Endothelial cell of umbilical vein (primary cell): ENCODE results near the gene CERS6. TPM values are rescaled to one million over a fixed set of nuclear protein-coding genes. Genes with fewer than 3 reads are reported as not detected.

Source experiments
- BruUV-seq: library from RNA; stranded (reverse); fragments of 400-500 nt; replicated peaks from 2 replicates; lab custom pipeline; 2021; lab: Mats Ljungman, UMichigan
- CTCF ChIA-PET: fragments of 300-600, 350-600 bp; sonication (Branson Sonifier 250); formaldehyde crosslinking; loops from one replicate; lab custom pipeline; 2021; ENCODE audit warnings: antibody characterized with exemption, inconsistent platforms; lab: Charles Lee
- POLR2A ChIA-PET: fragments of 300-600, 350-600 bp; sonication (Branson Sonifier 250); formaldehyde crosslinking; loops from one replicate; lab custom pipeline; 2021; ENCODE audit warnings: antibody characterized with exemption, inconsistent platforms; lab: Charles Lee
- DNase-seq: peaks from one replicate; pipeline ENCODE4 v3.0.0-alpha.2; 2011; ENCODE audit warnings: low read depth, low spot score
- FAIRE-seq: peaks from 2 replicates; lab custom pipeline; 2011; peaks lifted over from hg19 to GRCh38; lab: Jason Lieb, UNC
- H2AFZ ChIP-seq: 2 replicates; pipeline ENCODE4 v1.6.0; 2012; ENCODE audit warnings: low read depth, low read length, control low read depth, inconsistent platforms
- H3K27ac ChIP-seq: 2 replicates; pipeline ENCODE4 v1.5.1; 2011; ENCODE audit warnings: low read depth, mild to moderate bottlenecking, control low read depth, low read length, moderate library complexity; ENCODE audit not compliant: insufficient read depth
- H3K27me3 ChIP-seq, 2 experiments: 2 replicates each; pipeline versions ENCODE4 v1.6.0 to v1.6.1; 2011; ENCODE audit warnings: low read length in 2 of 2, mixed read lengths in 1 of 2; ENCODE audit not compliant: control insufficient read depth in 2 of 2, insufficient read depth in 2 of 2
- H3K36me3 ChIP-seq, 2 experiments: 2 replicates in 1 of 2; 3 replicates in 1 of 2; pipeline ENCODE4 v1.5.1; 2011; ENCODE audit warnings: low read length in 2 of 2, mild to moderate bottlenecking in 1 of 2, moderate library complexity in 1 of 2; ENCODE audit not compliant: control insufficient read depth in 2 of 2, insufficient read depth in 2 of 2; ENCODE audit errors: extremely low read depth in 1 of 2
- H3K4me1 ChIP-seq: 3 replicates; pipeline ENCODE4 v1.5.1; 2011; ENCODE audit warnings: mild to moderate bottlenecking, low read length; ENCODE audit not compliant: control insufficient read depth, insufficient read depth; ENCODE audit errors: extremely low read depth
- H3K4me2 ChIP-seq: 2 replicates; pipeline ENCODE4 v1.6.1; 2011; ENCODE audit warnings: low read length, control low read depth, mixed read lengths; ENCODE audit not compliant: insufficient read depth
- H3K4me3 ChIP-seq, 3 experiments: fragments of 200-600 bp in 1 of 3; sonication (generic), shearing (Covaris generic) in 1 of 3; replicated peaks in 1 of 3; 2 replicates each; pipeline ENCODE4 v1.5.1; 2011 to 2016; ENCODE audit warnings: control low read depth in 3 of 3, low read length in 3 of 3, mild to moderate bottlenecking in 2 of 3, inconsistent platforms in 1 of 3, low read depth in 1 of 3, moderate library complexity in 1 of 3; ENCODE audit not compliant: insufficient read depth in 1 of 3
- H3K79me2 ChIP-seq: 2 replicates; pipeline ENCODE4 v1.6.0; 2012; ENCODE audit warnings: low read length, inconsistent platforms; ENCODE audit not compliant: control insufficient read depth, insufficient read depth
- H3K9ac ChIP-seq: replicated peaks from 2 replicates; pipeline ENCODE3; 2011; ENCODE audit warnings: low read length, control low read depth; ENCODE audit not compliant: insufficient read depth; ENCODE audit errors: extremely low read depth
- H3K9me1 ChIP-seq: replicated peaks from 3 replicates; pipeline ENCODE4 v1.6.0; 2011; ENCODE audit warnings: mild to moderate bottlenecking, low read length; ENCODE audit not compliant: control insufficient read depth, insufficient read depth; ENCODE audit errors: extremely low read depth
- H3K9me3 ChIP-seq: replicated peaks from 2 replicates; pipeline ENCODE4 v1.5.1; 2012; ENCODE audit warnings: low read length, inconsistent platforms; ENCODE audit not compliant: control insufficient read depth, insufficient read depth
- H4K20me1 ChIP-seq: replicated peaks from 2 replicates; pipeline ENCODE3; 2011; ENCODE audit warnings: mild to moderate bottlenecking, low read length; ENCODE audit not compliant: control insufficient read depth, insufficient read depth; ENCODE audit errors: extremely low read depth
- CTCF ChIP-seq, 2 donors: IDR thresholded peaks; 1 replicate in 1 of 2; 2 replicates in 1 of 2; pipeline ENCODE4 v1.5.1; 2011; ENCODE audit warnings: low read length in 2 of 2, mild to moderate bottlenecking in 2 of 2, moderate library complexity in 2 of 2, control low read depth in 1 of 2, inconsistent platforms in 1 of 2, low read depth in 1 of 2; ENCODE audit not compliant: insufficient read depth in 1 of 2; ENCODE audit errors: extremely low read depth in 1 of 2
- EZH2 ChIP-seq: IDR thresholded peaks from 2 replicates; pipeline ENCODE4 v1.6.1; 2012; ENCODE audit warnings: borderline replicate concordance, low read depth, mild to moderate bottlenecking, moderate library complexity, low read length, inconsistent platforms; ENCODE audit not compliant: severe bottlenecking
- FOS ChIP-seq: IDR thresholded peaks from 2 replicates; pipeline ENCODE4 v1.6.1; 2011; ENCODE audit warnings: mild to moderate bottlenecking, low read length, moderate library complexity, borderline replicate concordance; ENCODE audit not compliant: insufficient read depth
- GATA2 ChIP-seq: IDR thresholded peaks from 2 replicates; pipeline ENCODE4 v1.7.0; 2011; ENCODE audit warnings: low read depth, mild to moderate bottlenecking, moderate library complexity, mixed read lengths, low read length; ENCODE audit not compliant: insufficient read length, insufficient read depth
- JUN ChIP-seq: IDR thresholded peaks from 2 replicates; pipeline ENCODE4 v1.6.1; 2011; ENCODE audit warnings: borderline replicate concordance, low read depth; ENCODE audit not compliant: insufficient read length, insufficient read depth
- MAX ChIP-seq: IDR thresholded peaks from 2 replicates; pipeline ENCODE4 v1.6.1; 2011; ENCODE audit not compliant: insufficient read depth, insufficient read length
- MYC ChIP-seq: IDR thresholded peaks from one replicate; pipeline ENCODE4 v1.6.1; 2011; ENCODE audit warnings: mild to moderate bottlenecking, low read depth, low read length
- POLR2A ChIP-seq: IDR thresholded peaks from 2 replicates; pipeline ENCODE4 v1.6.1; 2012; ENCODE audit warnings: low read depth, mild to moderate bottlenecking, control low read depth, low read length
- POLR2AphosphoS5 ChIP-seq: IDR thresholded peaks from 2 replicates; pipeline ENCODE4 v1.6.1; 2012; ENCODE audit warnings: low read depth, mild to moderate bottlenecking, control low read depth, low read length, moderate library complexity; ENCODE audit not compliant: insufficient read depth
- dilution Hi-C: fragments of 300-500 bp; cut with MboI; formaldehyde crosslinking; loops from one replicate; pipeline ENCODE4 v1.15.0; 2019; ENCODE audit warnings: low sequenced_read_pairs; ENCODE audit not compliant: extremely low pct_ligation_motif_present
- intact Hi-C: fragments of 100-400 bp; cut with micrococcal nuclease; formaldehyde crosslinking; loops from one replicate; pipeline ENCODE4 v1.10.0; 2022
- polyA plus RNA-seq, 4 experiments: library from polyadenylated mRNA; depleted of rRNA in 3 of 4; stranded (reverse) in 3 of 4; unstranded in 1 of 4; fragments of >200 nt; gene quantifications; 2 replicates each; pipeline versions ENCODE4 v1.2.1 to v1.2.3, GENCODE V29; 2011 to 2012; ENCODE audit warnings: missing spikeins in 1 of 4
- total RNA-seq: library from RNA; stranded (reverse); gene quantifications from 2 replicates; pipeline ENCODE4 v1.2.3, GENCODE V29; 2021

The CERS6 gene
- total and polyA plus RNA-seq, 2 donors (not counting 3 experiments of a cell fraction or from before 2014, with no cell fraction given) = 2.7 to 11.7 TPM

- no peak overlapping the region for H3K9ac ChIP-seq
- intact Hi-C loops (no loop called here), dilution Hi-C loops (no loop called here)
- no peaks in the 10 kb centered on the region for H3K4me1 ChIP-seq
- no peaks in the 10 kb centered on the region for H3K9me1 ChIP-seq
- H2AFZ ChIP-seq = no peak overlapping the region
- FAIRE-seq = no peak
- ChIA-PET CTCF (no interaction called here), POLR2A (no interaction called here)
- no peak overlapping the region for H3K27ac ChIP-seq
- no peaks in the 10 kb centered on the region for H3K9me3 ChIP-seq
- H3K27me3 ChIP-seq = no peaks in the 10 kb centered on the region
- TF ChIP-seq JUN (no peak), POLR2A (no peak), MAX (no peak), GATA2 (no peak), EZH2 (no peak), FOS (no peak), POLR2AphosphoS5 (no peak), CTCF (IDR thresholded peaks at IDR 0.05; ENCODE audit: extremely low read depth in 1 of 2, insufficient read depth in 1 of 2, low read depth in 1 of 2, low read length in 2 of 2) (no peak), MYC (no peak)
- no peak overlapping the region for H3K4me3 ChIP-seq
- no TSS peak for BruUV-seq
- no peaks in the 10 kb centered on the region for H3K79me2 ChIP-seq
- H3K36me3 ChIP-seq = no peaks in the 10 kb centered on the region
- no peak overlapping the region for H3K4me2 ChIP-seq
- no peak for DNase-seq
- H4K20me1 ChIP-seq = no peaks in the 10 kb centered on the region
Observed at GRCh38 chr2:168649105-168649504, 193.0 kb downstream of the CERS6 start.
